GM21381 (cell line): Measurements from ENCODE around the gene PGPEP1.

Experiments used
- ATAC-seq: cut with Tn5 transposase; IDR thresholded peaks from one replicate; pipeline ENCODE4 v1.9.1; 2021; ENCODE audit warnings: mild to moderate bottlenecking, moderate library complexity; ENCODE audit not compliant: unreplicated experiment

Gene PGPEP1

GRCh38 chr19:18417250-18418028 is 77.0 kb downstream of the PGPEP1 start:
- no peak for ATAC-seq

GRCh38 chr19:18418029-18418482 is 77.7 kb downstream of the PGPEP1 start:
- no peak for ATAC-seq

GRCh38 chr19:18418483-18419194 is 78.2 kb downstream of the PGPEP1 start:
- ATAC-seq: peak; percentile 15

- ATAC-seq: peak; percentile 43
Observed at GRCh38 chr19:18419195-18419698, 78.8 kb downstream of the PGPEP1 start, which contains the start of gene SSBP4. Gene SSBP4 (plus strand): TSS chr19:18419398. CDS start chr19:18419649, 251 bp downstream.
